Hepatocyte (in vitro differentiated cells): ENCODE measurements around the gene NEAT1. TPM values are rescaled to one million over a fixed set of nuclear protein-coding genes. Genes with fewer than 3 reads are reported as not detected.

Experiments used
- DNase-seq: peaks from one replicate; pipeline ENCODE4 v3.0.0-alpha.2; 2016; ENCODE audit warnings: low spot score
- H2AFZ ChIP-seq: fragments of 200-600 bp; sonication (generic); 2 replicates; pipeline ENCODE4 v1.6.0; 2016; ENCODE audit warnings: antibody characterized with exemption, mild to moderate bottlenecking
- H3K27ac ChIP-seq: fragments of 200-600 bp; sonication (generic); 2 replicates; pipeline ENCODE4 v1.5.1; 2016; ENCODE audit warnings: mild to moderate bottlenecking
- H3K27me3 ChIP-seq: fragments of 200-600 bp; sonication (generic); 2 replicates; pipeline ENCODE4 v1.6.1; 2016
- H3K36me3 ChIP-seq: fragments of 200-600 bp; sonication (generic); replicated peaks from 2 replicates; pipeline ENCODE4 v1.5.1; 2016; ENCODE audit warnings: low read depth; ENCODE audit not compliant: insufficient read depth
- H3K4me1 ChIP-seq: fragments of 200-600 bp; sonication (generic); 2 replicates; pipeline ENCODE4 v1.5.1; 2016; ENCODE audit warnings: mild to moderate bottlenecking, moderate library complexity; ENCODE audit not compliant: insufficient read depth
- H3K4me2 ChIP-seq: fragments of 200-600 bp; sonication (generic); 2 replicates; pipeline ENCODE4 v1.6.0; 2016
- H3K4me3 ChIP-seq: fragments of 200-600 bp; sonication (generic); 2 replicates; pipeline ENCODE4 v1.5.1; 2016; ENCODE audit warnings: mild to moderate bottlenecking
- H3K79me2 ChIP-seq: fragments of 200-600 bp; sonication (generic); 2 replicates; pipeline ENCODE4 v1.6.0; 2017; ENCODE audit warnings: mild to moderate bottlenecking
- H3K9me2 ChIP-seq: fragments of 200-600 bp; sonication (generic); replicated peaks from 2 replicates; pipeline ENCODE4 v1.6.0; 2017; ENCODE audit warnings: mild to moderate bottlenecking; ENCODE audit not compliant: insufficient read depth
- H3K9me3 ChIP-seq: fragments of 200-600 bp; sonication (generic); 2 replicates; pipeline ENCODE4 v1.5.1; 2016; ENCODE audit warnings: low read depth, mild to moderate bottlenecking
- H4K20me1 ChIP-seq: fragments of 200-600 bp; sonication (generic); 2 replicates; pipeline ENCODE4 v1.6.0; 2016; ENCODE audit warnings: mild to moderate bottlenecking; ENCODE audit not compliant: insufficient read depth, poor library complexity, severe bottlenecking
- EZH2 ChIP-seq: fragments of 200-600 bp; sonication (generic); IDR thresholded peaks from 2 replicates; pipeline ENCODE4 v1.6.1; 2016; ENCODE audit warnings: antibody characterized with exemption, mild to moderate bottlenecking, borderline replicate concordance
- EZH2phosphoT487 ChIP-seq: fragments of 200-600 bp; sonication (generic); IDR thresholded peaks from one replicate; pipeline ENCODE4 v1.6.1; 2018; ENCODE audit warnings: antibody characterized with exemption, mild to moderate bottlenecking, low read depth, moderate library complexity; ENCODE audit not compliant: unreplicated experiment, severe bottlenecking
- WGBS: methylation state at CpG from one replicate; pipeline ENCODE4 v1.1.6; 2016; ENCODE audit warnings: low lambda C conversion rate; ENCODE audit errors: missing lambda C conversion rate; 5-methylcytosine and 5-hydroxymethylcytosine counted together
- polyA plus RNA-seq: library from polyadenylated mRNA; unstranded; fragments of >200 nt; fragmentation: Nextera tagmentation; extraction: Ambion mirVana; gene quantifications from 2 replicates; pipeline ENCODE4 v1.2.1, GENCODE V29; 2016
- total RNA-seq: library from RNA; depleted of rRNA; stranded (reverse); fragments of >200 nt; gene quantifications from 2 replicates; pipeline ENCODE4 v1.2.3, GENCODE V29; 2014
- TF ChIP-seq, protein P1 (sequence below): fragments of 200-600 bp; sonication (generic); IDR thresholded peaks from 2 replicates; pipeline ENCODE4 v1.5.1; 2016; ENCODE audit warnings: antibody characterized with exemption, mild to moderate bottlenecking; ENCODE audit not compliant: poor library complexity

Gene NEAT1
- total and polyA plus RNA-seq, 2 experiments from 2014 or later: 130 to 168 TPM

DNA sequence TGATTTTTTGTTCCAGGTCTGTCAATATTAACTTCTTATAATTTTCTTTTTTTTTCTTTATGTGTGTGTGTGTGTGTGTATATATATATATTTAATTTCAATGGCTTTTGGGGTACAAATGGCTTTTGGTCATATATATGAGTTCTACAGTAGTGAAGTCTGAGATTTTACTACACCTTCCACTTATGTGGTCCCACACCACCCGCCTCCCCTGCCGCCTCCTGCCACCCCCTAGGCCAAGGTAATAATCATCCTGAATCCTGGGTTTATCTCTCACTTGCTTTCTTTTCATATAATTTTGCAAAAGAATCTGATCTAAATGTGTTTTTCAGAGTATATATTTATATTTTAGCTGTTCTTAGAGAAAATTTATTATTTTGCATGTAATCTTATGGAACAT lies 11.1 kb downstream of the NEAT1 start:
- TF ChIP-seq EZH2phosphoT487 (no peak), EZH2 (no peak)
- TF ChIP-seq, protein P1, sequence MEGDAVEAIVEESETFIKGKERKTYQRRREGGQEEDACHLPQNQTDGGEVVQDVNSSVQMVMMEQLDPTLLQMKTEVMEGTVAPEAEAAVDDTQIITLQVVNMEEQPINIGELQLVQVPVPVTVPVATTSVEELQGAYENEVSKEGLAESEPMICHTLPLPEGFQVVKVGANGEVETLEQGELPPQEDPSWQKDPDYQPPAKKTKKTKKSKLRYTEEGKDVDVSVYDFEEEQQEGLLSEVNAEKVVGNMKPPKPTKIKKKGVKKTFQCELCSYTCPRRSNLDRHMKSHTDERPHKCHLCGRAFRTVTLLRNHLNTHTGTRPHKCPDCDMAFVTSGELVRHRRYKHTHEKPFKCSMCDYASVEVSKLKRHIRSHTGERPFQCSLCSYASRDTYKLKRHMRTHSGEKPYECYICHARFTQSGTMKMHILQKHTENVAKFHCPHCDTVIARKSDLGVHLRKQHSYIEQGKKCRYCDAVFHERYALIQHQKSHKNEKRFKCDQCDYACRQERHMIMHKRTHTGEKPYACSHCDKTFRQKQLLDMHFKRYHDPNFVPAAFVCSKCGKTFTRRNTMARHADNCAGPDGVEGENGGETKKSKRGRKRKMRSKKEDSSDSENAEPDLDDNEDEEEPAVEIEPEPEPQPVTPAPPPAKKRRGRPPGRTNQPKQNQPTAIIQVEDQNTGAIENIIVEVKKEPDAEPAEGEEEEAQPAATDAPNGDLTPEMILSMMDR: no peak
- no peaks in the 10 kb centered on the region for H3K27me3 ChIP-seq
- 91% methylated on average over 2 of the region's 2 CpGs for WGBS
- no peaks in the 10 kb centered on the region for H3K9me3 ChIP-seq
- H3K9me2 ChIP-seq: no peaks in the 10 kb centered on the region
- no peaks in the 10 kb centered on the region for H3K4me1 ChIP-seq
- H3K79me2 ChIP-seq: peaks cover 79% of the 10 kb centered on the region
- H4K20me1 ChIP-seq: peaks cover 55% of the 10 kb centered on the region
- no peak overlapping the region for H3K27ac ChIP-seq
- H3K36me3 ChIP-seq: no peaks in the 10 kb centered on the region
- no peak overlapping the region for H3K4me2 ChIP-seq
- DNase-seq: no peak
- no peak overlapping the region for H2AFZ ChIP-seq
- no peak overlapping the region for H3K4me3 ChIP-seq

DNA sequence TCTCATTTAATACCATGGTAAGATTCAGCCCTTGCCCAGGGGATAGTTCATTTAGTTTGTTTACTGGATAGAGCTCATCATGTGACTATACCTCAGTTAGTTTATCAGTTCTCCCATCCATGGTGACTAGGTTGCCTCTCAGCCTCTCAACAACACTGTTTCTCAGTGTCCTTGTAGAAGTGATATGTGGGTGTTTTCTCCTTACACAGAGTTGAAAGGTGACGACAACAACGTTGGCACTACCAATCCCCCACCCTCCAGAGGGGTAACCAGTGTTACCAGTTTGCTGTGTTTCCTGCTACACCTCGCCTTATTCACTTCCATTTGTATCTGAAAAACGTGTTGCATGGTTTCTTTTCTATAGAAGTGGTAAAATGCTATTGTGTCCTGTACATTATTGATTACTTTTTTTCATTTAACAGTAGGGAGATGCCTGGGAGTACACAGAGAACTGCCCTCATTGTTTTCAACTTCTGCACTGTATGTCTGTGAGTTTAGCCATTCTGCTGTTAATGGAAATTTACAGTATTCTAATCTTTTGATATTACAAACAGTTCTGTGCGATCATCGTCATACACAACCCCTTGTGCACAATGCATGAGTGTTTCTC lies 11.6 kb downstream of the NEAT1 start:
- H4K20me1 ChIP-seq: peaks cover 60% of the 10 kb centered on the region

DNA sequence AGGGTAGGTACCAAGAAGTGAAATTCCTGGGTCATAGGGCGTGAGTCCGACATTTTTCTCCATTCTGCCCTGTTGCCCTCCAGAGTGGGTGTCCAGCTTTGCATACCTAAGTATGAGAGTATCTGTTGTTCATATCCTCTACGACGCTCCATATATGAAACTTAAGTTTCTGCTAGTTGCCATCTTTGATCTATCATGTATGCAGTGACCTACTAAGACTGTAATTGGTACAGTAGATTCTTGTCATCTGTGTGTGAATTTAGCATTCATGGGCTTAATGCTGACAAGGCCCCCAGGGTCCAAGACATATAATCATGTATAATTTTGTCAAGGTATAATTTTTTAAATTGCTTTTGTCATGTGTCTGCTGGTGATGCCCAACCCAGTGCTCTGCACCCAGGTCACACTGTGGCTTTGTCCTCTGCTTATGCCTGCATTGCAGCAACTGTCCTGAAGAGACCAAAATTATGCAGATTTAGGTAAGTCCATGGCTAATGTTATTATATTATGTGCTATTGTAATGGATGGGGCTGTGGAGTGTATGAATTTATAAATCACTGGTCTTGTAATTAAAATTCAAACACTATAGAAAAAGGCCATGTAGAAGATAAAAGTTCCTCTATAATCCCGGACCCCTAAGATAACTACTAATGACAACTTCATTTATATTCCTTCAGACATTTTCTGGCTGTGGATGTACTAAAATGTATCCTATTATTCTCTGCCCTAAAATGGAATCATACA lies 12.2 kb downstream of the NEAT1 start:
- Histone ChIP-seq H2AFZ (no peak overlapping the region), H3K4me1 (no peaks in the 10 kb centered on the region), H3K27ac (peak overlapping the region; percentile 36), H3K36me3 (no peaks in the 10 kb centered on the region), H3K9me3 (no peaks in the 10 kb centered on the region), H4K20me1 (peaks cover 66% of the 10 kb centered on the region), H3K27me3 (no peaks in the 10 kb centered on the region), H3K79me2 (peaks cover 84% of the 10 kb centered on the region), H3K4me2 (no peak overlapping the region), H3K4me3 (no peak overlapping the region), H3K9me2 (no peaks in the 10 kb centered on the region)
- TF ChIP-seq EZH2phosphoT487 (no peak), EZH2 (no peak)
- TF ChIP-seq, protein P1: no peak
- no peak for DNase-seq
- WGBS: 95% methylated on average over 5 of the region's 5 CpGs

More for the DNA sequence above, 11.6 kb downstream of the NEAT1 start:
- H3K79me2 ChIP-seq: peaks cover 82% of the 10 kb centered on the region
- TF ChIP-seq EZH2phosphoT487 (no peak), EZH2 (no peak)
- TF ChIP-seq, protein P1: no peak
- no peaks in the 10 kb centered on the region for H3K9me2 ChIP-seq
- no peaks in the 10 kb centered on the region for H3K4me1 ChIP-seq
- no peak overlapping the region for H2AFZ ChIP-seq
- H3K36me3 ChIP-seq: no peaks in the 10 kb centered on the region
- WGBS: 82% methylated on average over 6 of the region's 6 CpGs
- DNase-seq: no peak
- peak overlapping the region; percentile 36 for H3K27ac ChIP-seq
- no peak overlapping the region for H3K4me2 ChIP-seq
- H3K27me3 ChIP-seq: no peaks in the 10 kb centered on the region
- H3K9me3 ChIP-seq: no peaks in the 10 kb centered on the region
- no peak overlapping the region for H3K4me3 ChIP-seq
